Activated naive CD4-positive, alpha-beta T cell treated with anti-CD3 and anti-CD28 coated beads, Interleukin-2, amount 10 ng/mL, durations not matched to agents 7 days and 5 days (primary cell): Measurements from ENCODE around the gene TM2D3.

ENCODE experiments used
- CTCF ChIA-PET: fragments of 350-600 bp; sonication (Branson Sonifier 250); formaldehyde crosslinking; loops from one replicate; lab custom pipeline; 2021; ENCODE audit warnings: antibody characterized with exemption; lab: Charles Lee
- DNase-seq: peaks from one replicate; pipeline ENCODE4 v3.0.0-alpha.2; 2020
- H3K27ac Mint-ChIP-seq: one replicate; pipeline ENCODE4 v1.8.0; 2021; ENCODE audit warnings: mild to moderate bottlenecking, moderate library complexity, mixed read lengths
- H3K27me3 Mint-ChIP-seq: one replicate; pipeline ENCODE4 v1.8.0; 2021; ENCODE audit warnings: mild to moderate bottlenecking, mixed read lengths
- H3K36me3 Mint-ChIP-seq: one replicate; pipeline ENCODE4 v1.8.0; 2021; ENCODE audit warnings: mixed read lengths
- H3K4me1 Mint-ChIP-seq: one replicate; pipeline ENCODE4 v1.8.0; 2021; ENCODE audit warnings: mixed read lengths
- H3K4me3 Mint-ChIP-seq: one replicate; pipeline ENCODE4 v1.8.0; 2021; ENCODE audit warnings: mild to moderate bottlenecking, moderate library complexity, mixed read lengths
- H3K9me3 Mint-ChIP-seq: one replicate; pipeline ENCODE4 v1.8.0; 2021; ENCODE audit warnings: mixed read lengths

The TM2D3 gene

DNA sequence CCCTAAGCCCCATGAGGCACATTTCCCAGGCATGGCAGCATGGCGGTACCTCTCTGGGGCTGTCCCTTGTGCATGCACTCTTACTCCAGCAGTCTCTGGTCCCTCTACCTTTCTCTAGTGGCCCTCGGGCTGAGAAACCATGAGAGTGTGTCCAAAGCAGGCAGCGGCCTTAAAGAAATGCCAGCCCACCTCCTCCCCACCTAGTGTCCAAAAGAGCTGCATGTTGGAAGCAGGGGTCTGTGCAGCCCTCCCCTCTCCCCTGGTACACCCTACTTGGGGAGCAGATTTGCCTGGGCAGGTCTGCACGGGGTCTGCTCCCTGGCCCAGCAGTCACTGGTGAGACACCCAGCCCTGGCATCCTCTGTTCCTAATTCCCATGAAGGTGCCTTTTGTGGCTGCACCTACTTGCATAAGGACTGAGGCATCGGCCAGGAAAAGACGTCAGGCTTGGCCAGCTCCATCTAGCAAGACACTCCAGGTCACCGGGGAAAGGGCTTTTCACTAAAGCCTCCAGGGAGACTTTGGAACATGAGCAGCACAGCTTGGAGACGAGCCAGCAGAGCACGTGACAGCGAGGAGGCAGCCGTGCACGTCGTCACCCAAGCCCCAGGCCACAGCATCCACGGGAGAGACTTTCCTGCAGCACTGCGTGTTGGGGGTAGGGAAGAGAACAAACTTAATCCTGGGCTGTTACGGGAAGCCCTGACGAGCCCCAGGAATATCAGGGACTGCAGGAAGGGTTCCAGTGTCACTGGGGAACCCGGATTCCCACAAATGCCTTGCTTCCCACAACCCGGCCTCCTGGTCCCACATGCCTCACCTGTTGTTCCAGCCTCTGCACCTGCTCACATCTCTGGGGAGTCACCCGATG is 38.8 kb downstream of the TM2D3 start:
- Mint-ChIP-seq H3K4me3 (no peak overlapping the region), H3K27ac (no peak overlapping the region), H3K4me1 (no peaks in the 10 kb centered on the region), H3K9me3 (no peaks in the 10 kb centered on the region), H3K36me3 (no peaks in the 10 kb centered on the region), H3K27me3 (no peaks in the 10 kb centered on the region)
- CTCF ChIA-PET: no interaction called here
- DNase-seq: no peak

DNA sequence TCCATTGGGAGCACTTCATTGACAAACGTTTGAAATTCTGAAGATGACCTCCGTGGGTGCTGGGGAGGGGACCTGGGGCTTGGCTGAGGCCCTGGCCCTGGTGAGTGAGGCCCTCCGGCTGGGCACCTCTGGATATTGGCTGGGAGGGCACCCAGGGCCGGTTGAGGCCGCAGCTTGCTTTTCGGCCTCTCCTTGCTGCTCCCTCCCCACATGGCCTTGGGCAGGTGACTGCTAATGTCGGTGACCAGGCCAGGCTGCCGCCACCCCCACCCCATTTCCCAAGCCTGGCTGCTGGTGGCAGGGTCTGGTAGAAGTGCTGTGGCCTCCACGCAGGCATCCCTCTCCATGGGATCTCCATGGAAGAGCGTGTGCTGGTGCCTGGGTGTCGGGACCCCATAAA is 39.5 kb downstream of the TM2D3 start:
- no peaks in the 10 kb centered on the region for H3K36me3 Mint-ChIP-seq
- no peaks in the 10 kb centered on the region for H3K9me3 Mint-ChIP-seq
- no peak overlapping the region for H3K4me3 Mint-ChIP-seq
- DNase-seq: no peak
- CTCF ChIA-PET: no interaction called here
- no peaks in the 10 kb centered on the region for H3K27me3 Mint-ChIP-seq
- no peak overlapping the region for H3K27ac Mint-ChIP-seq
- H3K4me1 Mint-ChIP-seq: no peaks in the 10 kb centered on the region

DNA sequence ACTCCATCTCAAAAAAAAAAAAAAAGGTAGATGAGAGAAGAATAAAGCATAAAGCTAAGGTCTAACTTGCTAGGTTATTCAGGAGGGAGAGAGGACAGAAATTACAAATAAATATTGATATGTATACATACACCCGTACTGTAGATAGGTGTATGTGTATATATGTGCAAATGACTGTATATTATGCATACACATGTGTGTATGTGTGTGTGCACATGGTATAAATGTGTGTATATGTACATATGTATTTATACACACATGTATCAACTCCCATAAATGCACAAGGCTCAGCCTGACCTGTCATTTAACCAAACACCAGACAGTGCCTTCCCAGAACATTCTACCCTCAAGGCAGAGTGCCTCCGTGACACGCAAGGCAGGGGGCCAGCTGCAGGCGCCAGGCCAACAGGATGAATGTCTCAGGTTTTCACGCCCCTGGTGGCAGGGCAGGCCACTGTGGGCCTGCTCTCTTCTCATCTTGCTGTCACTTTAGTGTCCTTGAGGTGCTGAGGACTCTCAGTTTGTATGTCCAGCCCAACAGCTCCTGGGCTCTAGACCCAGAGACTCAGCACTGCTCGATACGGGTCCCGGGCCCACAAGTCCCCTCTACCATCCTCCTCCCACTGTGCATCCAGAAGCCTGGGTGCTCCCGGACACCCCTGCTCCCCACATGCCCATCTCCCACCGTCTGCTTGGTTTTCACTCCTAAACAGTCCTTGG is 40.4 kb downstream of the TM2D3 start:
- Mint-ChIP-seq H3K27ac (no peak overlapping the region), H3K9me3 (no peaks in the 10 kb centered on the region), H3K36me3 (no peaks in the 10 kb centered on the region), H3K4me3 (no peak overlapping the region), H3K27me3 (no peaks in the 10 kb centered on the region), H3K4me1 (no peaks in the 10 kb centered on the region)
- no peak for DNase-seq
- CTCF ChIA-PET: no interaction called here

DNA sequence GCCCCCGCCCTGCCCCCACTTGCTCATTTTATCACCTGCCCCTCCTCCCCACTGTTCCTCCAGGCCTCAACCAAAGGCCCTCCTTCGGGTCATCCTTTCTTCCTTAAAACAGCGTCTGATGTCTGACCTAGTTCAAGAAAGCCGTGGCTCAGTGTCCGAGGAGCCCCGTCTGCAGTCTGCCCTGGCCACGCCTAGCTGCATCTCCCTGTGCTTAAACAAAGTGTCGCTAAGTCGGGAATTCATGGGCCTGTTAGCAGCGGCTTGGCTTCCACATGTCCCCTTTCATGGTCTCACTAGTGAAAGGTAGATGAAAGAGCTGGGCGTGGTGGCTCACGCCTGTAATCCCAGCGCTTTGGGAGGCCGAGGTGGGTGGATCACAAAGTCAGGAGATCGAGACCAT is 41.2 kb downstream of the TM2D3 start:
- no peak for DNase-seq
- no peak overlapping the region for H3K4me3 Mint-ChIP-seq
- no peak overlapping the region for H3K27ac Mint-ChIP-seq
- no peaks in the 10 kb centered on the region for H3K36me3 Mint-ChIP-seq
- H3K9me3 Mint-ChIP-seq: no peaks in the 10 kb centered on the region
- H3K4me1 Mint-ChIP-seq: no peaks in the 10 kb centered on the region
- peaks cover 5% of the 10 kb centered on the region for H3K27me3 Mint-ChIP-seq
- CTCF ChIA-PET: no interaction called here

DNA sequence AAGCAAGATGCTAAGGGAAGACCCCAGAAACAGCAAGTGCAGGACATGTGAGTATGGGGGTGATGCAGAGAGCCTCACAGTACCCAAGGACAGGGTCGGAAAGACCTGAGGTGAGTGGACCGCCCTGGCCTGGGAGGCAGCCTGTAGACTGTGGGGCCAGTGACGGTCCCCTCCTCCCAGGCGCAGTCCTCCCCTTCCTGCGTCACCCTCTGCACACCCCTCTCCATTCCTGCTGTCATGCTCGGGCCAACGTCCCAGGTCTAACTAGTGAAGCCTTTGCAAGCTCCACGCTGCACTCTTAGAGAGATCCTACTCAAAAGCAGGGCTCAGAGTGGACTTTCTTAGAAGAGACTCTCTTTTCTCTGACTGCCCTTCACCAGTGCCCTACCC is 41.6 kb downstream of the TM2D3 start:
- no peak for DNase-seq
- peaks cover 5% of the 10 kb centered on the region for H3K27me3 Mint-ChIP-seq
- no peak overlapping the region for H3K27ac Mint-ChIP-seq
- no peaks in the 10 kb centered on the region for H3K36me3 Mint-ChIP-seq
- no peak overlapping the region for H3K4me3 Mint-ChIP-seq
- H3K4me1 Mint-ChIP-seq: no peaks in the 10 kb centered on the region
- CTCF ChIA-PET: no interaction called here
- H3K9me3 Mint-ChIP-seq: no peaks in the 10 kb centered on the region

DNA sequence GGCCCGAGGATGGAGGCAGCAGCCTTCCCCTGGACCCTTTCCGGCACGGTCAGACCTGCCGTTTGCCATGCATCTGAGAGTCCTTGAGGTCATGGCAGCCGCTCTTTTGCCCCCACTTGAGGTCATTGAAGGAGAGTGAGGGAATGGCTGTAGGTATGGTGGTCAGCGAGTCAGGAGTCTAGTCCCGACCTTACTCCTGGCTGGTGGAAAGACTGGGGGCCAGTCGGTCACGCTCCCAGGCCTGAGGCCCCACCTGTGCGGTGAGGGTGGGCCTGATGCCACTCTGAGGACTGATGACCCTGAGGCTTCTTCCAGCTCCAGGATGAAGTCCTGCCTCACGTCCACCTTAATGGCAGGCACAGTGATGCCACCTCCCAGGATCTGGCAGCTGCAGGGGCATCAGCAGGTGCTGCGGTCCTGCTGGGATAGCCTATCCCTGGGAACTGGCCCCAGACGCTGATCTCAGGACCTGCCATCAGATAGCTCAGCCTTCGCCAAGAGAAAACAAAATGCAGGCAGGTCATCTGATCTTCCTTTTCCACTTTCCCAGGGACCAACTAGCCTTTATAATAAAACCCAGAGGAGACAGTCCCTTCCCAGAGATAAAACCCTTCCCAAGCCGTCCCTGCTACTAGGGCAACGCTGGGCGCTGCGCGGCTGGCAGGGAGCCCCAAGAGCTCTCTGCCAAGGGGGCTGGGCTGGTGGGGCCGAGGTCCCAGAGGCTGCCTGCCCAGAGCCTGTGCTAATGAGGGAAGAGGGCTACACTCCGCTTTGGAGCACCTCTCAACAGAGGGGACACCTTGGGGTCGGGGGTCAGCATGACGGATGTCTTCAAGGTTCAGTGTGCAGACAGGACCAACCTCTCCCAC is 42.2 kb downstream of the TM2D3 start:
- H3K36me3 Mint-ChIP-seq: no peaks in the 10 kb centered on the region
- no peak for DNase-seq
- H3K4me3 Mint-ChIP-seq: no peak overlapping the region
- no peaks in the 10 kb centered on the region for H3K4me1 Mint-ChIP-seq
- H3K27ac Mint-ChIP-seq: no peak overlapping the region
- no peaks in the 10 kb centered on the region for H3K9me3 Mint-ChIP-seq
- peaks cover 5% of the 10 kb centered on the region for H3K27me3 Mint-ChIP-seq
- CTCF ChIA-PET: no interaction called here

DNA sequence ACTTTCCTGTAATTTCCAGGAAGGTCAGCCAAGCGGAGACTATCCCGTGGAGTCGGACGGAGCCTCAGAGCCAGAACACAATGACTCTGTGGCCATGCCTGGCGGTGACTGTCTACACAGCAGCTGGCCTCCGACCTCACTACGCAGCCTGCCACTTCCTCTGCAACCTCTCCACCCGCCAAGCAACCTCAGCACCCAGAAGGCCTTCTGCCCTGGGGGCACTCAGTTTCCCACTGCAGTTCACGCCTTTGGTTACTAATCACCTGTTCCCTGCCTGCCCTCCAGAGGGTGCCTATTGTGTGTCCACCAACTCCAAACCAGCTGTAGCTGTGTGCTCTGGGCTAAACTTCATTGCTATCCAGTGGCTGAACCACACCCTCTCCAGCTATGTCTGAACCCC is 44.0 kb downstream of the TM2D3 start:
- Mint-ChIP-seq H3K27ac (no peak overlapping the region), H3K4me3 (no peak overlapping the region), H3K36me3 (no peaks in the 10 kb centered on the region), H3K9me3 (no peaks in the 10 kb centered on the region), H3K4me1 (no peaks in the 10 kb centered on the region), H3K27me3 (peaks cover 13% of the 10 kb centered on the region)
- no peak for DNase-seq
- CTCF ChIA-PET: interaction anchor here (2.4 kb wide), 1 partner anchor 32 kb away, joined by 5 read pairs; no protein-coding TSS in a partner anchor

DNA sequence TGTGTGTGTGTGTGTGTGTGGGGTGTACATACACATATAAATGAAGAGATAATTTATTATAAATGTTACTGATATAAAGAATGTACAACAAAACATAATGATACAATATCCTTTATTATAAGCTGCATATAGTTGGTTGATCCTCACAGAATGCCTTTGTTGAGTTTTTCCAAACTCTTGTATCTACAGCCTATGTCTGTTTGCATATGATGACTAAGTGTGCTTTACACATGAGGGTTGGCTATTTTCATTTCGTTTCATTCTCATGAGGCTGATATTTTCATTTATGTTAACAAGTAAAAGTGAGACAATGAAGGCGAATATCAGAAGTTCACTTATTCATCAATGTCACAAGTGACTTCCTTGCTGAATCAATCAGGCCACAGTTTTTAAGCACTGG is 45.1 kb downstream of the TM2D3 start:
- H3K27me3 Mint-ChIP-seq: peaks cover 13% of the 10 kb centered on the region
- H3K4me1 Mint-ChIP-seq: no peaks in the 10 kb centered on the region
- no peak overlapping the region for H3K4me3 Mint-ChIP-seq
- CTCF ChIA-PET: interaction anchor here (2.4 kb wide), 1 partner anchor 33 kb away, joined by 5 read pairs; no protein-coding TSS in a partner anchor
- no peaks in the 10 kb centered on the region for H3K9me3 Mint-ChIP-seq
- DNase-seq: no peak
- H3K27ac Mint-ChIP-seq: no peak overlapping the region
- H3K36me3 Mint-ChIP-seq: no peaks in the 10 kb centered on the region

DNA sequence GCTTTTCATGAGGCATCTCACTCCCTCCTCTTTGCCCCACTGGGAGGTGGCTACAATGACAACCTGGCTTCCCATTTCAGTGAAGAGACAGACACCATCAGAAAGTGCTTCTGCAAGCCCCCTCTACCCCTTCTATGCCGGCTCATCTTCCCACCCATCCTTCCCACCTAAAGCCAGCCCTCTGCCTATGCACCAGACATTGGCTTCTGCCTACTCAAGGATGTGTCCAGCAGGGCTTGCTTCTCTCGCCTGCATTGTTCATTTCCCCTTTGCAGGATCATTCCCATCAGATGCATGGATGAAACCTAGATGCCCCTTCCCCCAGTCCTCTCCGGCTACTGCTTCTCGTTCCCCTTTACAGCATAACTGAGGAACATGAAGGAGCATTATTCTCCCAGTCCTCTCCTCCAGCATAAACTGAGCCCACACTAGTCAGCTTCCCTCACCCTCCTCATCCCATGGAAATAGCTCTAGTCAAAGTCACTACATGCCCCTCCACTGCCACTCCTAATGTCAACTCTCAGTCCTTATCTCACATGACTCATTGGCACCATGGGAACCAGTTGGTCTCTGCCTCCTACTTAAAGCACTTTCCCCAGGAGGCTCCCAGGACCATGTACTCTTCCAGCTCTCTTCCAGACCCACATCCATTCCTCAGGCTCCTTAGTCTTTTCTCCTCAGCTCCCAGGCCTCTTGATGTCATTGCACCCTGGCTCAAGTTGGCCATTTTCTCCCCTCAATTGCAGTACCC is 47.9 kb downstream of the TM2D3 start:
- DNase-seq: no peak
- H3K27me3 Mint-ChIP-seq: peaks cover 26% of the 10 kb centered on the region
- H3K4me1 Mint-ChIP-seq: no peaks in the 10 kb centered on the region
- H3K27ac Mint-ChIP-seq: no peak overlapping the region
- H3K36me3 Mint-ChIP-seq: no peaks in the 10 kb centered on the region
- H3K9me3 Mint-ChIP-seq: no peaks in the 10 kb centered on the region
- H3K4me3 Mint-ChIP-seq: no peak overlapping the region
- CTCF ChIA-PET: no interaction called here

DNA sequence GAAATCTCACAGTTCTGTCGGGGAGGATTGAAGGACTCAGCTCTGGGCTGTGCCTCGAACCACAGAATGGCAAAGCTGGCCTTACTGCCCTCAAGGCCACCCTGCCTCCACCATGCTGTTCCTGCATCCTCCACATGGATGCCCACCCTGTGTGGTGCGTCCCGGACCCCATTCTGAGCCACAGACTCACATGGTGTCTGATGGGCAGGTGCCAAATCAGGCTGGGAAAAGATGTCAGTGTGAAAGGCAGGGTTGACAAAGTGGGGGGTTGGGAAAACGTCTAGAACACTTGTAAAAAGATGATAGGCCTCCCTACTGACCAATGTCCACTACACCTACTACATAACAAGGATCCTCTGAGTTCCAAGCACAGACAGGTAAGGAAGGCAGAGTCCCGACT is 49.4 kb downstream of the TM2D3 start:
- Mint-ChIP-seq H3K4me1 (no peaks in the 10 kb centered on the region), H3K36me3 (no peaks in the 10 kb centered on the region), H3K27ac (no peak overlapping the region), H3K9me3 (no peaks in the 10 kb centered on the region), H3K27me3 (peaks cover 31% of the 10 kb centered on the region), H3K4me3 (no peak overlapping the region)
- no peak for DNase-seq
- CTCF ChIA-PET: no interaction called here

DNA sequence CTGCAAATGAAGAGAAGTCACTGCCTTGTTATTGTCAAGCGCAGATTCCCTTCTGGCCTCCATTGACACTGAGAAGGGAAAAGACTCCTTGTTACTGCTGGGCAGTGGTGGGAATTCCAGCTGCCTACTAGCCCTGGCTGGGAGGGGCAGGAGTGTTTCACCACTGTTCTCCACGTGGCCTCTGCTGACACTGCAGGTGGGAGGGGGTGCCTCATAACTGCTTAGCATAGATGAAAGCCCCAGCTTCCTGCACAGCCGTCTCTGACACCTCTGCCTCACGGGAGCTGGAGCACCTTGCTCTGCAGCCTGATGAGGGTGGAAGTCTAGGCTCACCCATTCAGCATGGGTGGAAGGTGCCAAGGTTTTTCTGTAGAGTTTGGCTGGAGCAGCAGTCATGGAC is 52.1 kb downstream of the TM2D3 start:
- no peaks in the 10 kb centered on the region for H3K4me1 Mint-ChIP-seq
- CTCF ChIA-PET: no interaction called here
- peaks cover 11% of the 10 kb centered on the region for H3K9me3 Mint-ChIP-seq
- no peak overlapping the region for H3K4me3 Mint-ChIP-seq
- no peak overlapping the region for H3K27ac Mint-ChIP-seq
- DNase-seq: no peak
- H3K36me3 Mint-ChIP-seq: no peaks in the 10 kb centered on the region
- peaks cover 44% of the 10 kb centered on the region for H3K27me3 Mint-ChIP-seq

DNA sequence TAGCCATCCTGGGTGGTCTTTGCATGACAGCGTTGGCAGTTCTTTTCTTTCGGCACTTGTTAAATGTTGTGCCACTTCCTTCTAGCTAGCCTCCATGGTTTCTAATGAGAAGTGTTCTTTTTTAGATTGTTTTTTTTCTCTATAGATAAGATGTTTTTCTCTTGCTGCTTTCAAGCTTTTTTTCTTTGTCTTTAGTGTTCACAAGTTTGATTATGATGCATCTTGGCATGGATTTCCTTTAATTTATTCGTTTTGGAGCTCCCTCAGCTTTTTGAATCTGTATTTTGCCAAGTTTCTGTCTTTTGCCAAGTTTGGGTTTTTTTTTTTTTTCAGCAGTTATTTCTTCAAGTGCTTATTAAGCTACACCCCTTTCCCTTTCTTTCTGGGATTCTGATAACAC is 53.1 kb downstream of the TM2D3 start:
- peaks cover 36% of the 10 kb centered on the region for H3K27me3 Mint-ChIP-seq
- CTCF ChIA-PET: no interaction called here
- H3K9me3 Mint-ChIP-seq: peaks cover 11% of the 10 kb centered on the region
- H3K36me3 Mint-ChIP-seq: no peaks in the 10 kb centered on the region
- no peak for DNase-seq
- H3K27ac Mint-ChIP-seq: no peak overlapping the region
- no peaks in the 10 kb centered on the region for H3K4me1 Mint-ChIP-seq
- no peak overlapping the region for H3K4me3 Mint-ChIP-seq

DNA sequence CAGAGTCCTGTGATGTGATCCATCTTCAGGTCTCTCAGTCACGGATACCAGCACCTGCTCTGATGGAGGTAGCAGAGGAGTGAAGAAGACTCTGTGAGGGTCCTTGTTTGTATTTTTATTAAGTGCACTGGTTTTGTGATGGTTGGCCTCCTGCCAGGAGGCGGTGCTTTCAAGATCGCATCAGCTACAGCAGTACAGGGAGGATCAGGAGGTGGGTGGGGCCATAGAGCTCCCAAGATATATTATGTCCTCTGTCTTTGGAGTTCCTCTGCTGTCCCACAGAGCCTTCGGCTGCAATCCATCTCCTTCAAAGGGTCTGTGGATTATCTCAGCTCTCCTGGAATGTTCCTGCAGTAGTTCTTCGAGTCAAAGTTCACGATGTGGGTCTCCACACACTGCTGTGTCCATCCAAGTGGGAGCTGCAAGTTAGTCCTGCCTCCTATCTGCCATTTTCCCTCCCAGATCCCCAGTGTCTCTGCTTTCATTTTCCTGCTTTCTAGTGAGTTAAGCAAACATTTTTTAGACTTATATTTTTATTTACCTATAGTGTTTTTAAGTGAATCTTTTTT is 54.7 kb downstream of the TM2D3 start:
- Mint-ChIP-seq H3K9me3 (peaks cover 11% of the 10 kb centered on the region), H3K36me3 (no peaks in the 10 kb centered on the region), H3K27ac (no peak overlapping the region), H3K4me3 (no peak overlapping the region), H3K27me3 (peaks cover 42% of the 10 kb centered on the region), H3K4me1 (no peaks in the 10 kb centered on the region)
- CTCF ChIA-PET: no interaction called here
- no peak for DNase-seq
